CD4-positive, CD25-positive, alpha-beta regulatory T cell (primary cell): Measurements from ENCODE around the gene RAB29. TPM values are rescaled to one million over a fixed set of nuclear protein-coding genes. Genes with fewer than 3 reads are reported as not detected.
A peak's percentile ranks its signal among the peaks of the same experiment; 100 is the strongest.
"Not testable (repeated sequence)": the region's sequence is repeated elsewhere in the genome, so short reads cannot be mapped to it uniquely, and the experiment has no call there.

Experiments
- ATAC-seq, 2 donors: fragments of 150-1000 bp; cut with Tn5 transposase; one replicate each; pipeline ENCODE4 v1.10.0; 2021; ENCODE audit warnings: low read depth in 2 of 2, moderate number of reproducible peaks in 2 of 2, moderate library complexity in 1 of 2
- DNase-seq, 3 donors: peaks; one replicate each; pipeline versions ENCODE4 v3.0.0 to v3.0.0-alpha.2; 2012 to 2022; ENCODE audit warnings: mixed read lengths in 1 of 3
- H3K27ac ChIP-seq: one replicate; pipeline ENCODE4 v1.7.0; 2013; ENCODE audit warnings: mild to moderate bottlenecking, low read length; ENCODE audit not compliant: insufficient read depth, poor library complexity, severe bottlenecking
- H3K27me3 ChIP-seq: one replicate; pipeline ENCODE4 v1.7.0; 2013; ENCODE audit warnings: low read length; ENCODE audit not compliant: control insufficient read depth, insufficient read depth
- H3K36me3 ChIP-seq: one replicate; pipeline ENCODE4 v1.7.0; 2013; ENCODE audit warnings: mild to moderate bottlenecking, low read length, moderate library complexity; ENCODE audit not compliant: control insufficient read depth, insufficient read depth
- H3K4me1 ChIP-seq: 2 replicates; pipeline ENCODE4 v1.7.0; 2013; ENCODE audit warnings: mild to moderate bottlenecking, low read length; ENCODE audit not compliant: insufficient read depth, control insufficient read depth, poor library complexity, severe bottlenecking
- H3K4me3 ChIP-seq: one replicate; pipeline ENCODE4 v1.7.0; 2013; ENCODE audit warnings: low read depth, mild to moderate bottlenecking, low read length, moderate library complexity
- H3K9me3 ChIP-seq, 2 experiments: 1 replicate in 1 of 2; 2 replicates in 1 of 2; pipeline ENCODE4 v1.7.0; 2013; ENCODE audit warnings: low read length in 2 of 2, mild to moderate bottlenecking in 1 of 2, moderate library complexity in 1 of 2; ENCODE audit not compliant: control insufficient read depth in 2 of 2
- H3K27ac Mint-ChIP-seq, 3 donors: one replicate each; pipeline ENCODE4 v1.8.0; 2020 to 2022; ENCODE audit warnings: mild to moderate bottlenecking in 3 of 3, mixed read lengths in 3 of 3, moderate library complexity in 2 of 3
- H3K27me3 Mint-ChIP-seq: one replicate; pipeline ENCODE4 v1.8.0; 2022; ENCODE audit warnings: mild to moderate bottlenecking, mixed read lengths
- H3K36me3 Mint-ChIP-seq: one replicate; pipeline ENCODE4 v1.8.0; 2020; ENCODE audit warnings: mixed read lengths
- H3K4me1 Mint-ChIP-seq, 4 donors: one replicate each; pipeline ENCODE4 v1.8.0; 2020 to 2022; ENCODE audit warnings: mixed read lengths in 4 of 4, mild to moderate bottlenecking in 1 of 4
- H3K4me3 Mint-ChIP-seq, 4 donors: one replicate each; pipeline ENCODE4 v1.8.0; 2020 to 2022; ENCODE audit warnings: mild to moderate bottlenecking in 4 of 4, mixed read lengths in 4 of 4, moderate library complexity in 3 of 4
- H3K9me3 Mint-ChIP-seq, 7 donors: one replicate each; pipeline ENCODE4 v1.8.0; 2020 to 2022; ENCODE audit warnings: mixed read lengths in 7 of 7, mild to moderate bottlenecking in 3 of 7, moderate library complexity in 2 of 7
- polyA plus RNA-seq, 4 donors: library from polyadenylated mRNA; unstranded; fragments of 300-500 nt; fragmentation: Illumina TruSeq; gene quantifications; one replicate each; pipeline ENCODE4 v1.2.3, GENCODE V29; 2021
- total RNA-seq: library from RNA; stranded (reverse); gene quantifications from one replicate; pipeline ENCODE4 v1.2.3, GENCODE V29; 2022

The RAB29 gene, protein sequence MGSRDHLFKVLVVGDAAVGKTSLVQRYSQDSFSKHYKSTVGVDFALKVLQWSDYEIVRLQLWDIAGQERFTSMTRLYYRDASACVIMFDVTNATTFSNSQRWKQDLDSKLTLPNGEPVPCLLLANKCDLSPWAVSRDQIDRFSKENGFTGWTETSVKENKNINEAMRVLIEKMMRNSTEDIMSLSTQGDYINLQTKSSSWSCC
- 37.0 TPM for total RNA-seq
- 100 to 1,000 TPM in 1 of 4 donors, 10 to 100 TPM in 3; 94.9 to 119 (median 98.6) TPM for polyA plus RNA-seq

DNA sequence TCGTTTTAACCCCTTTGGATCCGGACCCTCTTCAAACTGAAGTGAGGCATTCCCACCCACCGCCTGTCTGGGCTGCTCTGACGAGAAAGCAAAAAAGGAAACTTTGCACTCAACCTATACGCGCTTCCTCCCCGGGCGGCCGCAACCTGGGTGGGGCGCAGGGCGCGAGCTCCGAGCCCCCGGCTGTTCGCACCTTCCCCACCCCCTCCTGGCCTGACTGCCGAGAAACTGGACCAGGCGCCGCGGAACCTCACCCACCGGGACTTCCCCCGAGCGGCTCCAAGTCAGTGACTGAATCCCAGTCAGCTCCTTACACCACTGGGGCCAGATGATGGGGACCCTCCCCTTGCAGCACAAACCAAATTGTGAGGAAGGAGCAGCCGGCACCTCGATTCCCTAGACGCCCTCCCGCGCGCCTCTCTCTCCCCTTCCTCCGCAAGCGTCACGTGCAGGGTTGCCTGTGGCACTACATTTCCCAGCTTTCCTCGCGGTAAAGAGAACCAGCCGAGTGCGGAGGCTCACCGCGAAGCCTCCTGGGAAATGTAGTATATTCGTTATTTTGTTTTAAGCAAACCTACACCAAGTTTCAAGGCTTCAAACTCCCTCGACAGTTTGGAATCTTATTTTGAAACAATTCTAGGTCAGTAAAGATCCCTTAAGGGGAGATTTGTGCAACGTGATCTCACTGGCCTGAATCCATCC is at the start of gene RAB29:
Gene RAB29 (minus strand): TSS at position 468 of the 702 bp plus-strand sequence. CDS start 526 bp downstream, outside the sequence.
- Histone ChIP-seq H3K36me3 (peaks cover 10% of the 10 kb centered on the region), H3K27me3 (no peaks in the 10 kb centered on the region), H3K4me1 (peaks cover 45% of the 10 kb centered on the region), H3K27ac (peak within 1 kb of the TSS; percentile 94), H3K4me3 (peak within 1 kb of the TSS; percentile 90), H3K9me3 (no peaks in the 10 kb centered on the region)
- peaks cover 15% of the 10 kb centered on the region for H3K36me3 Mint-ChIP-seq
- peaks cover 10 to 55% (median 44%) of the 10 kb centered on the region in 4 donors for H3K4me1 Mint-ChIP-seq
- H3K27me3 Mint-ChIP-seq, result no peaks in the 10 kb centered on the region
- peak within 1 kb of the TSS; percentile 98 to 99 (median 99) for H3K27ac Mint-ChIP-seq
- peak within 1 kb of the TSS; percentile 88 to 99 (median 98) for H3K4me3 Mint-ChIP-seq
- DNase-seq (peak; percentile 83 to 94 (median 89)), ATAC-seq (peak; percentile 94 to 95)
- H3K9me3 Mint-ChIP-seq, result no peaks in the 10 kb centered on the region

DNA sequence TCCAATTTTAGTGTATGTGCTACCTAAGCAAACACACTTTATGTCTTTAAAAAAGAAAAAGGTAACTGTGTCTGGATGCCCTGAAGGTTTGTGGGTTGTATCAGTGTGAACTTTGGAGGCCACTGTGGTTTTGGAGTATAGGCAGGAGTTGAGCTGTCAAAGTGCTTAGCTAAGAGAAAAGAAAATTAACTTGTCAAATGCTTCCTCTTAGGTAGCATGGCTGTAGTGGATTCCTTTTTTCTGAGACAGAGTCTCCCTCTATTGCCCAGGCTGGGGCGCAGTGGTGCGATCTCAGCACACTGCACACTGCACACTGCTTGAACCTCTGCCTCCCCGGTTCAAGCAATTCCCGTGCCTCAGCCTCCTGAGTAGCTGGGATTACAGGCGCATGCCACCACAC is 48.9 kb upstream of the RAB29 start:
- Histone ChIP-seq H3K27me3 (no peaks in the 10 kb centered on the region), H3K4me3 (no peak overlapping the region), H3K4me1 (no peaks in the 10 kb centered on the region), H3K27ac (no peak overlapping the region), H3K9me3 (no peaks in the 10 kb centered on the region), H3K36me3 (no peaks in the 10 kb centered on the region)
- Mint-ChIP-seq H3K9me3 (peaks cover 0 to 9% (median 2%) of the 10 kb centered on the region in 7 donors), H3K4me1 (peaks cover 0 to 27% (median 13%) of the 10 kb centered on the region in 4 donors), H3K27me3 (no peaks in the 10 kb centered on the region), H3K4me3 (no peak overlapping the region), H3K36me3 (peaks cover 18% of the 10 kb centered on the region), H3K27ac (peak overlapping the region in 1 of 3 donors; percentile 52)
- no peak for DNase-seq
- ATAC-seq, result no peak

DNA sequence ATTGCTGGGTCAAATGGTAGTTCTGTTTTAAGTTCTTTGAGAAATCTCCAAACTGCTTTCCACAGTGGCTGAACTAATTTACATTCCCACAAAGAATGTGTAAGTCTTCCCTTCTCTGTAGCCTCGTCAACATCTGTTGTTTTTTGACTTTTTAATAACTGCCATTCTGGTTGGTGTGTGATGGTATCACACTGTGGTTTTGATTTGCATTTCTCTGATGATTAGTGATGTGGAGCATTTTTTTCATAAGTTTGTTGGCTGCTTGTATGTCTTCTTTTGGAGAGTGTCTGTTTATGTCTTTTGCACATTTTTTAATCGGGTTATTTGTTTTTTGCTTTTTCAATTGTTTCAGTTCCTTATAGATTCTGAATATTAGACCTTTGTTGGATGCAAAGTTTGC is 48.0 kb upstream of the RAB29 start:
- not testable (repeated sequence) for H3K27me3 Mint-ChIP-seq, H3K4me3 ChIP-seq, H3K4me1 ChIP-seq, H3K9me3 ChIP-seq, H3K27ac ChIP-seq, H3K27me3 ChIP-seq, ATAC-seq, H3K9me3 Mint-ChIP-seq, H3K36me3 ChIP-seq
- peak overlapping the region in 2 of 3 donors; percentile 26 to 80 for H3K27ac Mint-ChIP-seq
- H3K36me3 Mint-ChIP-seq, result peaks cover 14% of the 10 kb centered on the region
- peak overlapping the region in 3 of 4 donors; percentile 6 to 82 (median 48) for H3K4me3 Mint-ChIP-seq
- DNase-seq, result peak in 1 of 3 donors; percentile 36
- H3K4me1 Mint-ChIP-seq, result peaks cover 0 to 26% (median 13%) of the 10 kb centered on the region in 4 donors

DNA sequence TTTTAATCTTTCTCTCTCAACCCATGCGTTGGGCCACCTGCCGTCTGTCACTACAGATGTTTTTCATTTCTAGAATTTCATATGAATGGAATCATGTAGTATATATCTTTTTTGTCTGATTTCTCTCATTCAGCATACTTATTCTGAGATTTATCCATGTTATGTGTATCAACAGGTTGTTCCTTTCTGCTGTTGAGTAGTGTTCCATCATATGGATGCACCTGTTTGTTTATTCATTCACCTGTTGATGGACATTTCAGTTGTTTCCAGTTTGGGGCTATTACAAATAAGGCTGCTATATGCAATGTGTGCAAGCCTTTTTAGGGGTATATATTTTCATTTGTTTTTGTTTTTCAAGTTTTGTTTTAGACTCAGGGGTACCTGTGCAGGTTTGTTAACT is 47.1 kb upstream of the RAB29 start:
- Mint-ChIP-seq H3K4me1 (peaks cover 0 to 26% (median 13%) of the 10 kb centered on the region in 4 donors), H3K36me3 (peaks cover 8% of the 10 kb centered on the region), H3K27me3 (no peaks in the 10 kb centered on the region), H3K27ac (peak overlapping the region in 1 of 3 donors; percentile 26), H3K4me3 (no peak overlapping the region), H3K9me3 (peaks cover 0 to 9% (median 2%) of the 10 kb centered on the region in 7 donors)
- DNase-seq, result no peak
- no peak for ATAC-seq
- H3K4me3 ChIP-seq, result no peak overlapping the region
- no peaks in the 10 kb centered on the region for H3K36me3 ChIP-seq
- H3K4me1 ChIP-seq, result no peaks in the 10 kb centered on the region
- no peaks in the 10 kb centered on the region for H3K27me3 ChIP-seq
- no peaks in the 10 kb centered on the region for H3K9me3 ChIP-seq
- H3K27ac ChIP-seq, result no peak overlapping the region

DNA sequence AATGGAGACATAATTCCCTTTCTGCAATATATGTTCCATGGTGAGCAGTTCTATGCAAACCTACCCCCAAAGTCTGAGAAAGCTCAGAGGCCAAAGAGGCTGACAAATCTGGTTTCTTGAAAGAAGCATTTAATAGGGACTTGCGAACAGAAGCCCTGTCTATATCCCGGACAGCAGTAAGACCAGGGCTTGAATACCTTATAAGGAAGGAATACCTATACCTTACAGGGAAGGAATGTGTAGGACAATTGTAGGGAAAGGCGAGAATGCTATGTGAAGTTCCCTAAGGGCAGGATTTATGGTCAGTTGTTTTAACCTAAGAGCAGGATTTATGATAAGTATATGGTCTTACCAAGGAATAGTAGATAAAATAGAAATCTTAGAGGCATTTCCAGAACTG is 42.7 kb upstream of the RAB29 start:
- Histone ChIP-seq H3K4me1 (peaks cover 8% of the 10 kb centered on the region), H3K9me3 (no peaks in the 10 kb centered on the region), H3K4me3 (no peak overlapping the region), H3K27ac (no peak overlapping the region), H3K36me3 (no peaks in the 10 kb centered on the region), H3K27me3 (no peaks in the 10 kb centered on the region)
- H3K4me3 Mint-ChIP-seq, result no peak overlapping the region
- H3K27me3 Mint-ChIP-seq, result no peaks in the 10 kb centered on the region
- ATAC-seq (no peak), DNase-seq (no peak)
- H3K4me1 Mint-ChIP-seq, result peaks cover 8 to 28% (median 18%) of the 10 kb centered on the region in 4 donors
- H3K27ac Mint-ChIP-seq, result no peak overlapping the region
- H3K9me3 Mint-ChIP-seq, result peaks cover 0 to 2% (median 0%) of the 10 kb centered on the region in 7 donors
- no peaks in the 10 kb centered on the region for H3K36me3 Mint-ChIP-seq

DNA sequence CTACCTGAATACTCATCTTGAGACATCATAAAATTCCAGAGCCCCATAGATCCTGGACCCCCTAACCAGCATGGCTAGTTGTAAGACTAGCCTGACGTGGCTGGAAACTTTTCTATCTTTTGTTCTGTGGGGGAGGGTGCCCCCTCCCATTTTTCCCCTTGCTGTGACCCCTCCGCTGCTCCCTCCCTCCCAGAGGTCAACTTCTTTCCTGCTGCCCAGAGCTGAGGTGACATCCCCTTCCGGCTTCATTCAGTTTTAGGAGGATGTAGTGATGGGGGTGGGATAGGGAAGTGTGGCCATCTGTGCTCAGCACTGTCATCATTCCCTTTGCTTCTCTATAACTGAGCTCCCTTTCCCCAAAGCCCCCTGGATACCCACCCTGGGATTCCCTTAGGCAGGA is 42.1 kb upstream of the RAB29 start:
- Mint-ChIP-seq H3K27ac (no peak overlapping the region), H3K4me1 (peaks cover 8 to 23% (median 15%) of the 10 kb centered on the region in 4 donors), H3K4me3 (no peak overlapping the region), H3K9me3 (peaks cover 0 to 2% (median 0%) of the 10 kb centered on the region in 7 donors), H3K36me3 (no peaks in the 10 kb centered on the region), H3K27me3 (no peaks in the 10 kb centered on the region)
- no peaks in the 10 kb centered on the region for H3K9me3 ChIP-seq
- H3K36me3 ChIP-seq, result no peaks in the 10 kb centered on the region
- H3K27me3 ChIP-seq, result no peaks in the 10 kb centered on the region
- ATAC-seq (no peak), DNase-seq (no peak)
- H3K4me1 ChIP-seq, result peaks cover 10% of the 10 kb centered on the region
- no peak overlapping the region for H3K27ac ChIP-seq
- no peak overlapping the region for H3K4me3 ChIP-seq

DNA sequence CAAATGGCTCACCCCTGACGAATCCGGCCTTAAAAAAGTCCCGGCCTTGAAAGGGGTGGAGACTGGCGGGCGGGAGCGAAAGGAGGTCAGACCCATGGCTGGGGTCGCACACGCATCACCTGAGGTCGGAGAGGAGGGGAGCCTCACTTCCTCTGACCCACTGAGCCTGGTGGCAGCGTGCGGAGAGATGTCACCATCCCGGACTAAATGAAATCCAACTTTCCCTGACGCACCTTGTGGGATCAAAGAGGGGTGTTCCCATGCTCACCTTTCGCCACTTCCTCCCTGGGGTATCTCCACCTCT is 38.4 kb upstream of the RAB29 start:
- H3K27me3 Mint-ChIP-seq, result no peaks in the 10 kb centered on the region
- H3K4me3 Mint-ChIP-seq, result peak overlapping the region; percentile 93 to 95 (median 94)
- H3K4me1 Mint-ChIP-seq, result peaks cover 13 to 51% (median 41%) of the 10 kb centered on the region in 4 donors
- peaks cover 13% of the 10 kb centered on the region for H3K36me3 Mint-ChIP-seq
- Histone ChIP-seq H3K9me3 (no peaks in the 10 kb centered on the region), H3K27ac (peak overlapping the region; percentile 71), H3K4me3 (peak overlapping the region; percentile 78), H3K36me3 (peaks cover 10% of the 10 kb centered on the region), H3K27me3 (no peaks in the 10 kb centered on the region), H3K4me1 (peaks cover 47% of the 10 kb centered on the region)
- H3K9me3 Mint-ChIP-seq, result no peaks in the 10 kb centered on the region
- DNase-seq (no peak), ATAC-seq (no peak)
- H3K27ac Mint-ChIP-seq, result peak overlapping the region in 2 of 3 donors; percentile 89 to 93
